Ishikawa (cell line): Measurements from ENCODE around the gene MIER1.

ENCODE experiments used
- CEBPB ChIP-seq: IDR thresholded peaks from 2 replicates; pipeline ENCODE4 v1.6.1; 2012
- CREB1 ChIP-seq: IDR thresholded peaks from 2 replicates; pipeline ENCODE4 v1.6.1; 2012; ENCODE audit warnings: low read depth
- EGR1 ChIP-seq: IDR thresholded peaks from 2 replicates; pipeline ENCODE4 v1.6.1; 2012
- EP300 ChIP-seq: IDR thresholded peaks from 2 replicates; pipeline ENCODE4 v1.6.1; 2012; ENCODE audit warnings: borderline replicate concordance
- FOXM1 ChIP-seq: IDR thresholded peaks from 2 replicates; pipeline ENCODE4 v1.6.1; 2012; ENCODE audit warnings: low read depth, borderline replicate concordance
- NFIC ChIP-seq: IDR thresholded peaks from 2 replicates; pipeline ENCODE4 v1.6.1; 2012
- RAD21 ChIP-seq: IDR thresholded peaks from 2 replicates; pipeline ENCODE4 v1.6.1; 2012; ENCODE audit warnings: low read depth
- REST ChIP-seq: IDR thresholded peaks from 2 replicates; pipeline ENCODE4 v1.6.1; 2012; ENCODE audit warnings: low read depth, mild to moderate bottlenecking
- TAF1 ChIP-seq: IDR thresholded peaks from 2 replicates; pipeline ENCODE4 v1.6.1; 2012; ENCODE audit warnings: low read depth, mild to moderate bottlenecking
- TCF12 ChIP-seq: IDR thresholded peaks from 2 replicates; pipeline ENCODE4 v1.6.1; 2012; ENCODE audit warnings: low read depth
- TEAD4 ChIP-seq: IDR thresholded peaks from 2 replicates; pipeline ENCODE4 v1.6.1; 2012
- YY1 ChIP-seq: IDR thresholded peaks from 2 replicates; pipeline ENCODE4 v1.6.1; 2012; ENCODE audit warnings: low read depth
- ZBTB7A ChIP-seq: IDR thresholded peaks from 2 replicates; pipeline ENCODE4 v1.6.1; 2012; ENCODE audit warnings: low read depth
- TF ChIP-seq, protein P1 (sequence below): IDR thresholded peaks from 2 replicates; pipeline ENCODE4 v1.6.1; 2012
- TF ChIP-seq, protein P2 (sequence below): IDR thresholded peaks from 2 replicates; pipeline ENCODE4 v1.6.1; 2012

Gene MIER1

DNA sequence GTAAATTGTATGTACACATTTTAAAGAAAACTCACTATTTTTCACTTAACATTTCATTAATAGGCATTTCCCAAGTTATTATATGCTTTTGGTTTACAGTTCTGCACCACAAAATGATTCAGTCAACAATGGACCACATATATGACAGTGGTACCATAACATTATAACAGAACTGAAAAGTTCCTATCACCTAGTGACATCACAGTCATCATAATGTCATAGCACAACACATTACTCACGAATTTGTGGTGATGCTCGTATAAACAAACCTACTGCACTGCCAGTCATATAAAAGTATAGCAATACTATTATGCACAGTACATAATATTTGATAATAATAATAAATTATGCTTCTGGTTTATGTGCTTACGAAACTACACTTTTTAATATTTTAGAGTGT, 31.1 kb upstream of the MIER1 start:
- TF ChIP-seq ZBTB7A (no peak), NFIC (no peak), EGR1 (no peak), YY1 (no peak), REST (no peak), EP300 (no peak), TAF1 (no peak), CREB1 (no peak)
- TF ChIP-seq, protein P1, sequence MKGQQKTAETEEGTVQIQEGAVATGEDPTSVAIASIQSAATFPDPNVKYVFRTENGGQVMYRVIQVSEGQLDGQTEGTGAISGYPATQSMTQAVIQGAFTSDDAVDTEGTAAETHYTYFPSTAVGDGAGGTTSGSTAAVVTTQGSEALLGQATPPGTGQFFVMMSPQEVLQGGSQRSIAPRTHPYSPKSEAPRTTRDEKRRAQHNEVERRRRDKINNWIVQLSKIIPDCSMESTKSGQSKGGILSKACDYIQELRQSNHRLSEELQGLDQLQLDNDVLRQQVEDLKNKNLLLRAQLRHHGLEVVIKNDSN, result no peak

GRCh38 chr1:66916320-66916719, 8.5 kb upstream of the MIER1 start:
- no peak for TF ChIP-seq FOXM1

- TF ChIP-seq CEBPB, result no peak
- no peak for TF ChIP-seq EGR1
- no peak for TF ChIP-seq EP300
- TF ChIP-seq RAD21, result no peak
- no peak for TF ChIP-seq TCF12
- TF ChIP-seq CREB1, result no peak
- TF ChIP-seq FOXM1, result no peak
Observed at GRCh38 chr1:66917476-66917875, 7.3 kb upstream of the MIER1 start.

DNA sequence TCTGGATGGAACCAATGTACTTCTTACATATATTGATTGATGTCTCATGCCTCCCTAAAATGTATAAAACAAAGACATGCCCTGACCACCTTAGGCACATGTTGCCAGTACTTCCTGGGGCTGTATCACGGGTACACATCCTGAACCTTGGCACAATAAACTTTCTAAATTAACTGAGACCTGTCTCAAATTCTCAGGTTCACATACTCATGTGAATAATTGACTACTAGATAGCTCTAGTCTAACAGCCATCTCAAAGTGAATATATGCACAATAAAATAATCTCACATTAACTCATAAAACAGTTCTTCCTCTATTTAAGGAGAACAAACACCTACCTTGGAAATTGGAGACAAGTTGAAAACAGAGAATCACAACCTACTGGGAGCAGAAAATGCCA, 5.7 kb upstream of the MIER1 start:
- no peak for TF ChIP-seq YY1

DNA sequence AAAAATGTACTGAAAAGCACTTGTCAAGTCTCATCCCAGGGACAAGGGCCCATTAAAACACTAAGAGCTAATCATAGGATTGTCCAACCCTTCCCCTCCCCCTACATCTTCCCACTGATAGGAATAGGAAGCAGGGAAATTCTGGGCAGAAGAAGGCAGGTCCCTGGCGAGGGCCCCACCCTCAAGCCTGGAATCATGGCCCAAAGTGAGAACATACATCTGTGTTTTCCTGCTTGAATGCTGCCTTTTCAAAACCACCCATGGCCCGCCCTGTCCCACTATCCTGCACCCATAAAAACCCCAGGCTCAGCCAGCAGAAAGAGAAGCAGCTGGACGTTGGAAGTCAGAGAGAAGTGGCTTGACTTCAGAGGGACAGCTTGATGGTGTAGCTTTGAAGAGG, 5.0 kb upstream of the MIER1 start:
- TF ChIP-seq EGR1 (no peak), CREB1 (no peak), ZBTB7A (no peak), TEAD4 (no peak), EP300 (no peak), FOXM1 (no peak), REST (no peak), TCF12 (no peak), CEBPB (no peak), NFIC (no peak), YY1 (no peak), TAF1 (no peak)
- TF ChIP-seq, protein P2, sequence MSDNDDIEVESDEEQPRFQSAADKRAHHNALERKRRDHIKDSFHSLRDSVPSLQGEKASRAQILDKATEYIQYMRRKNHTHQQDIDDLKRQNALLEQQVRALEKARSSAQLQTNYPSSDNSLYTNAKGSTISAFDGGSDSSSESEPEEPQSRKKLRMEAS, result no peak
- TF ChIP-seq, protein P1, result no peak

GRCh38 chr1:66920543-66920942, 4.2 kb upstream of the MIER1 start:
- TF ChIP-seq EP300 (no peak), CREB1 (no peak), CEBPB (no peak), TEAD4 (no peak), TAF1 (no peak), RAD21 (no peak), ZBTB7A (no peak), FOXM1 (no peak), REST (no peak), NFIC (no peak), YY1 (no peak), TCF12 (no peak), EGR1 (no peak)
- TF ChIP-seq, protein P2, result no peak
- TF ChIP-seq, protein P1, result no peak
